ENCODE results near the gene LMOD1. TPM values are rescaled to one million over a fixed set of nuclear protein-coding genes. Genes with fewer than 3 reads are reported as not detected.

The LMOD1 gene
- total and polyA plus RNA-seq, 2 donors (not counting 3 experiments of a cell fraction or from before 2014, with no cell fraction given), result 0.19 to 0.33 TPM

DNA sequence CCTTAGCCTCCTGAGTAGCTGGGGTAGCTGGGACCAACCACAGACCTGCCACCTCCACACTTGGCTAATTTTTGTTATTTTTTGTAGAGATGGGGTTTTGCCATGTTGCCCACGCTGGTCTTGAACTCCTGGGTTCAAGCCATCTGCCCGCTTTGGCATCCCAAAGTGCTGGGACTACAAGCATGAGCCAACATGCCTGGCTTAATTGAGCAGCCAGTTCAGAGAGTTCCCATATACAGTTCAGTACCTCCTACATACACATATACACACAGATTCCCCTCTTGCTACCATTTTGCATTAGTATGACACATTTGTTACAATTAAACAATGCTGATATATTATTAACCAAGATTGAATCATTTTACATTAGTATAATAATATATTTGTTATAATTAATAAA, 39.0 kb upstream of the LMOD1 start:
- intact Hi-C loops (cut with micrococcal nuclease) (no loop called here), dilution Hi-C loops (cut with MboI; ENCODE audit: extremely low pct_ligation_motif_present, low sequenced_read_pairs) (no loop called here)
- no peaks in the 10 kb centered on the region for H3K9me1 ChIP-seq (replicated peaks; ENCODE audit: control insufficient read depth, extremely low read depth, insufficient read depth, low read length)
- H3K27ac ChIP-seq (ENCODE audit: insufficient read depth, low read depth, low read length), result no peak overlapping the region
- ChIA-PET CTCF (interaction anchor here (4.4 kb wide), 1 partner anchor 14 kb away, joined by 21 read pairs; no protein-coding TSS in a partner anchor), POLR2A (no interaction called here)
- no peak overlapping the region for H3K4me3 ChIP-seq (replicated peaks in 1 of 3; ENCODE audit: insufficient read depth in 1 of 3, low read depth in 1 of 3, low read length in 3 of 3)
- H3K36me3 ChIP-seq (ENCODE audit: control insufficient read depth in 2 of 2, extremely low read depth in 1 of 2, insufficient read depth in 2 of 2, low read length in 2 of 2), result peaks cover 2 to 5% of the 10 kb centered on the region in 2 experiments
- peaks cover 8% of the 10 kb centered on the region for H3K4me1 ChIP-seq (ENCODE audit: control insufficient read depth, extremely low read depth, insufficient read depth, low read length)
- H3K27me3 ChIP-seq (ENCODE audit: control insufficient read depth in 2 of 2, insufficient read depth in 2 of 2, low read length in 2 of 2), result no peaks in the 10 kb centered on the region
- TF ChIP-seq JUN (IDR thresholded peaks at IDR 0.05; ENCODE audit: borderline replicate concordance, insufficient read depth, insufficient read length, low read depth), result no peak
- TF ChIP-seq POLR2AphosphoS5 (IDR thresholded peaks at IDR 0.05; ENCODE audit: insufficient read depth, low read depth, low read length), result no peak
- TF ChIP-seq, protein P1, sequence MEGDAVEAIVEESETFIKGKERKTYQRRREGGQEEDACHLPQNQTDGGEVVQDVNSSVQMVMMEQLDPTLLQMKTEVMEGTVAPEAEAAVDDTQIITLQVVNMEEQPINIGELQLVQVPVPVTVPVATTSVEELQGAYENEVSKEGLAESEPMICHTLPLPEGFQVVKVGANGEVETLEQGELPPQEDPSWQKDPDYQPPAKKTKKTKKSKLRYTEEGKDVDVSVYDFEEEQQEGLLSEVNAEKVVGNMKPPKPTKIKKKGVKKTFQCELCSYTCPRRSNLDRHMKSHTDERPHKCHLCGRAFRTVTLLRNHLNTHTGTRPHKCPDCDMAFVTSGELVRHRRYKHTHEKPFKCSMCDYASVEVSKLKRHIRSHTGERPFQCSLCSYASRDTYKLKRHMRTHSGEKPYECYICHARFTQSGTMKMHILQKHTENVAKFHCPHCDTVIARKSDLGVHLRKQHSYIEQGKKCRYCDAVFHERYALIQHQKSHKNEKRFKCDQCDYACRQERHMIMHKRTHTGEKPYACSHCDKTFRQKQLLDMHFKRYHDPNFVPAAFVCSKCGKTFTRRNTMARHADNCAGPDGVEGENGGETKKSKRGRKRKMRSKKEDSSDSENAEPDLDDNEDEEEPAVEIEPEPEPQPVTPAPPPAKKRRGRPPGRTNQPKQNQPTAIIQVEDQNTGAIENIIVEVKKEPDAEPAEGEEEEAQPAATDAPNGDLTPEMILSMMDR (IDR thresholded peaks at IDR 0.05; ENCODE audit: extremely low read depth in 1 of 2, insufficient read depth in 1 of 2, low read depth in 1 of 2, low read length in 2 of 2), result no peak
- TF ChIP-seq GATA2 (IDR thresholded peaks at IDR 0.05; ENCODE audit: insufficient read depth, insufficient read length, low read depth, low read length), result no peak
- no peak for TF ChIP-seq FOS (IDR thresholded peaks at IDR 0.05; ENCODE audit: borderline replicate concordance, insufficient read depth, low read length)
- TF ChIP-seq EZH2 (IDR thresholded peaks at IDR 0.05; ENCODE audit: borderline replicate concordance, low read depth, low read length, severe bottlenecking), result no peak
- no peak for FAIRE-seq
- no peaks in the 10 kb centered on the region for H3K9me3 ChIP-seq (replicated peaks; ENCODE audit: control insufficient read depth, insufficient read depth, low read length)
- H3K4me2 ChIP-seq (ENCODE audit: insufficient read depth, low read length), result no peak overlapping the region
- peaks cover 23% of the 10 kb centered on the region for H3K79me2 ChIP-seq (ENCODE audit: control insufficient read depth, insufficient read depth, low read length)
- no peak for DNase-seq (ENCODE audit: low read depth, low spot score)
- no TSS peak for BruUV-seq (replicated peaks)
- no peak overlapping the region for H3K9ac ChIP-seq (replicated peaks; ENCODE audit: extremely low read depth, insufficient read depth, low read length)
- no peak overlapping the region for H2AFZ ChIP-seq (ENCODE audit: low read depth, low read length)
- H4K20me1 ChIP-seq (replicated peaks; ENCODE audit: control insufficient read depth, extremely low read depth, insufficient read depth, low read length), result no peaks in the 10 kb centered on the region

Data from endothelial cell of umbilical vein (primary cell).